Measurements from ENCODE around the gene KCNA10. TPM values are rescaled to one million over a fixed set of nuclear protein-coding genes. Genes with fewer than 3 reads are reported as not detected.

KCNA10 gene
- total RNA-seq, 1 experiment from 2014 or later, result not detected

- TF ChIP-seq ATF1 (CRISPR knock-in tag; IDR thresholded peaks at IDR 0.05), result no peak
- TF ChIP-seq ZNF219 (CRISPR knock-in tag; IDR thresholded peaks at IDR 0.05; ENCODE audit: borderline replicate concordance), result no peak
- TF ChIP-seq, protein P1, sequence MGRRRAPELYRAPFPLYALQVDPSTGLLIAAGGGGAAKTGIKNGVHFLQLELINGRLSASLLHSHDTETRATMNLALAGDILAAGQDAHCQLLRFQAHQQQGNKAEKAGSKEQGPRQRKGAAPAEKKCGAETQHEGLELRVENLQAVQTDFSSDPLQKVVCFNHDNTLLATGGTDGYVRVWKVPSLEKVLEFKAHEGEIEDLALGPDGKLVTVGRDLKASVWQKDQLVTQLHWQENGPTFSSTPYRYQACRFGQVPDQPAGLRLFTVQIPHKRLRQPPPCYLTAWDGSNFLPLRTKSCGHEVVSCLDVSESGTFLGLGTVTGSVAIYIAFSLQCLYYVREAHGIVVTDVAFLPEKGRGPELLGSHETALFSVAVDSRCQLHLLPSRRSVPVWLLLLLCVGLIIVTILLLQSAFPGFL (CRISPR knock-in tag; IDR thresholded peaks at IDR 0.05; ENCODE audit: borderline replicate concordance), result no peak
- TF ChIP-seq MYBL2 (CRISPR knock-in tag; IDR thresholded peaks at IDR 0.05), result no peak
- TF ChIP-seq, protein P2, sequence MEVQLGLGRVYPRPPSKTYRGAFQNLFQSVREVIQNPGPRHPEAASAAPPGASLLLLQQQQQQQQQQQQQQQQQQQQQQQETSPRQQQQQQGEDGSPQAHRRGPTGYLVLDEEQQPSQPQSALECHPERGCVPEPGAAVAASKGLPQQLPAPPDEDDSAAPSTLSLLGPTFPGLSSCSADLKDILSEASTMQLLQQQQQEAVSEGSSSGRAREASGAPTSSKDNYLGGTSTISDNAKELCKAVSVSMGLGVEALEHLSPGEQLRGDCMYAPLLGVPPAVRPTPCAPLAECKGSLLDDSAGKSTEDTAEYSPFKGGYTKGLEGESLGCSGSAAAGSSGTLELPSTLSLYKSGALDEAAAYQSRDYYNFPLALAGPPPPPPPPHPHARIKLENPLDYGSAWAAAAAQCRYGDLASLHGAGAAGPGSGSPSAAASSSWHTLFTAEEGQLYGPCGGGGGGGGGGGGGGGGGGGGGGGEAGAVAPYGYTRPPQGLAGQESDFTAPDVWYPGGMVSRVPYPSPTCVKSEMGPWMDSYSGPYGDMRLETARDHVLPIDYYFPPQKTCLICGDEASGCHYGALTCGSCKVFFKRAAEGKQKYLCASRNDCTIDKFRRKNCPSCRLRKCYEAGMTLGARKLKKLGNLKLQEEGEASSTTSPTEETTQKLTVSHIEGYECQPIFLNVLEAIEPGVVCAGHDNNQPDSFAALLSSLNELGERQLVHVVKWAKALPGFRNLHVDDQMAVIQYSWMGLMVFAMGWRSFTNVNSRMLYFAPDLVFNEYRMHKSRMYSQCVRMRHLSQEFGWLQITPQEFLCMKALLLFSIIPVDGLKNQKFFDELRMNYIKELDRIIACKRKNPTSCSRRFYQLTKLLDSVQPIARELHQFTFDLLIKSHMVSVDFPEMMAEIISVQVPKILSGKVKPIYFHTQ (CRISPR knock-in tag; IDR thresholded peaks at IDR 0.05), result no peak
- TF ChIP-seq, protein P3, sequence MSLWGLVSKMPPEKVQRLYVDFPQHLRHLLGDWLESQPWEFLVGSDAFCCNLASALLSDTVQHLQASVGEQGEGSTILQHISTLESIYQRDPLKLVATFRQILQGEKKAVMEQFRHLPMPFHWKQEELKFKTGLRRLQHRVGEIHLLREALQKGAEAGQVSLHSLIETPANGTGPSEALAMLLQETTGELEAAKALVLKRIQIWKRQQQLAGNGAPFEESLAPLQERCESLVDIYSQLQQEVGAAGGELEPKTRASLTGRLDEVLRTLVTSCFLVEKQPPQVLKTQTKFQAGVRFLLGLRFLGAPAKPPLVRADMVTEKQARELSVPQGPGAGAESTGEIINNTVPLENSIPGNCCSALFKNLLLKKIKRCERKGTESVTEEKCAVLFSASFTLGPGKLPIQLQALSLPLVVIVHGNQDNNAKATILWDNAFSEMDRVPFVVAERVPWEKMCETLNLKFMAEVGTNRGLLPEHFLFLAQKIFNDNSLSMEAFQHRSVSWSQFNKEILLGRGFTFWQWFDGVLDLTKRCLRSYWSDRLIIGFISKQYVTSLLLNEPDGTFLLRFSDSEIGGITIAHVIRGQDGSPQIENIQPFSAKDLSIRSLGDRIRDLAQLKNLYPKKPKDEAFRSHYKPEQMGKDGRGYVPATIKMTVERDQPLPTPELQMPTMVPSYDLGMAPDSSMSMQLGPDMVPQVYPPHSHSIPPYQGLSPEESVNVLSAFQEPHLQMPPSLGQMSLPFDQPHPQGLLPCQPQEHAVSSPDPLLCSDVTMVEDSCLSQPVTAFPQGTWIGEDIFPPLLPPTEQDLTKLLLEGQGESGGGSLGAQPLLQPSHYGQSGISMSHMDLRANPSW (CRISPR knock-in tag; conservative IDR thresholded peaks at IDR 0.05; ENCODE audit: low read depth), result no peak
These were observed 3.6 kb upstream of the KCNA10 start (continued) for GRCh38 chr1:110522560-110522959.

- peaks cover 15% of the 10 kb centered on the region for H3K9me3 Mint-ChIP-seq
- peaks cover 16% of the 10 kb centered on the region for H3K4me1 Mint-ChIP-seq
- no peak overlapping the region for H3K4me3 Mint-ChIP-seq
- ATAC-seq (no peak), DNase-seq (ENCODE audit: low spot score) (no peak)
- H3K27me3 Mint-ChIP-seq (ENCODE audit: low read depth), result no peaks in the 10 kb centered on the region; the same call in none of the 2 replicates
- ChIA-PET POLR2A (no interaction called here), CTCF (interaction anchor here (0.8 to 8.7 kb wide), 5 partner anchors 11 to 260 kb away, joined by 3 to 60 read pairs (median 5); no protein-coding TSS in a partner anchor)
- no peak overlapping the region for H3K27ac Mint-ChIP-seq
- H3K36me3 Mint-ChIP-seq, result peaks cover 3% of the 10 kb centered on the region; the same call in 1 of the 2 replicates
- TF ChIP-seq EMX1 (CRISPR knock-in tag; IDR thresholded peaks at IDR 0.05) (no peak), JUN (CRISPR knock-in tag; IDR thresholded peaks at IDR 0.05) (no peak), ZBTB43 (CRISPR knock-in tag; IDR thresholded peaks at IDR 0.05) (no peak)
- TF ChIP-seq, protein P4, sequence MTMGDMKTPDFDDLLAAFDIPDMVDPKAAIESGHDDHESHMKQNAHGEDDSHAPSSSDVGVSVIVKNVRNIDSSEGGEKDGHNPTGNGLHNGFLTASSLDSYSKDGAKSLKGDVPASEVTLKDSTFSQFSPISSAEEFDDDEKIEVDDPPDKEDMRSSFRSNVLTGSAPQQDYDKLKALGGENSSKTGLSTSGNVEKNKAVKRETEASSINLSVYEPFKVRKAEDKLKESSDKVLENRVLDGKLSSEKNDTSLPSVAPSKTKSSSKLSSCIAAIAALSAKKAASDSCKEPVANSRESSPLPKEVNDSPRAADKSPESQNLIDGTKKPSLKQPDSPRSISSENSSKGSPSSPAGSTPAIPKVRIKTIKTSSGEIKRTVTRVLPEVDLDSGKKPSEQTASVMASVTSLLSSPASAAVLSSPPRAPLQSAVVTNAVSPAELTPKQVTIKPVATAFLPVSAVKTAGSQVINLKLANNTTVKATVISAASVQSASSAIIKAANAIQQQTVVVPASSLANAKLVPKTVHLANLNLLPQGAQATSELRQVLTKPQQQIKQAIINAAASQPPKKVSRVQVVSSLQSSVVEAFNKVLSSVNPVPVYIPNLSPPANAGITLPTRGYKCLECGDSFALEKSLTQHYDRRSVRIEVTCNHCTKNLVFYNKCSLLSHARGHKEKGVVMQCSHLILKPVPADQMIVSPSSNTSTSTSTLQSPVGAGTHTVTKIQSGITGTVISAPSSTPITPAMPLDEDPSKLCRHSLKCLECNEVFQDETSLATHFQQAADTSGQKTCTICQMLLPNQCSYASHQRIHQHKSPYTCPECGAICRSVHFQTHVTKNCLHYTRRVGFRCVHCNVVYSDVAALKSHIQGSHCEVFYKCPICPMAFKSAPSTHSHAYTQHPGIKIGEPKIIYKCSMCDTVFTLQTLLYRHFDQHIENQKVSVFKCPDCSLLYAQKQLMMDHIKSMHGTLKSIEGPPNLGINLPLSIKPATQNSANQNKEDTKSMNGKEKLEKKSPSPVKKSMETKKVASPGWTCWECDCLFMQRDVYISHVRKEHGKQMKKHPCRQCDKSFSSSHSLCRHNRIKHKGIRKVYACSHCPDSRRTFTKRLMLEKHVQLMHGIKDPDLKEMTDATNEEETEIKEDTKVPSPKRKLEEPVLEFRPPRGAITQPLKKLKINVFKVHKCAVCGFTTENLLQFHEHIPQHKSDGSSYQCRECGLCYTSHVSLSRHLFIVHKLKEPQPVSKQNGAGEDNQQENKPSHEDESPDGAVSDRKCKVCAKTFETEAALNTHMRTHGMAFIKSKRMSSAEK (CRISPR knock-in tag; IDR thresholded peaks at IDR 0.05; ENCODE audit: borderline replicate concordance), result no peak
- TF ChIP-seq, protein P5, sequence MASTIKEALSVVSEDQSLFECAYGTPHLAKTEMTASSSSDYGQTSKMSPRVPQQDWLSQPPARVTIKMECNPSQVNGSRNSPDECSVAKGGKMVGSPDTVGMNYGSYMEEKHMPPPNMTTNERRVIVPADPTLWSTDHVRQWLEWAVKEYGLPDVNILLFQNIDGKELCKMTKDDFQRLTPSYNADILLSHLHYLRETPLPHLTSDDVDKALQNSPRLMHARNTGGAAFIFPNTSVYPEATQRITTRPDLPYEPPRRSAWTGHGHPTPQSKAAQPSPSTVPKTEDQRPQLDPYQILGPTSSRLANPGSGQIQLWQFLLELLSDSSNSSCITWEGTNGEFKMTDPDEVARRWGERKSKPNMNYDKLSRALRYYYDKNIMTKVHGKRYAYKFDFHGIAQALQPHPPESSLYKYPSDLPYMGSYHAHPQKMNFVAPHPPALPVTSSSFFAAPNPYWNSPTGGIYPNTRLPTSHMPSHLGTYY (CRISPR knock-in tag; IDR thresholded peaks at IDR 0.05), result no peak
- TF ChIP-seq, protein P2 (CRISPR knock-in tag; IDR thresholded peaks at IDR 0.05), result no peak
- TF ChIP-seq, protein P3 (CRISPR knock-in tag; conservative IDR thresholded peaks at IDR 0.05; ENCODE audit: low read depth), result no peak
These were observed 1.9 kb upstream of the KCNA10 start for GRCh38 chr1:110520827-110521226.

Data from WTC11 (cell line).